ENCODE data around the gene CSTB.

GRCh38 chr21:43790010-43790524, 14.0 kb upstream of the CSTB start:
- TF ChIP-seq CTCF (IDR thresholded peaks at IDR 0.05; ENCODE audit: insufficient read depth, low read depth, low read length) = no peak
- no peak for TF ChIP-seq EZH2 (IDR thresholded peaks at IDR 0.05; ENCODE audit: insufficient read depth, low read length)
